Inflammatory macrophage (primary cell): Measurements from ENCODE around the gene THOC1.

Experiments used
- DNase-seq, 2 donors: peaks; one replicate each; pipeline ENCODE4 v3.0.0-alpha.2; 2020 to 2022

THOC1 gene

DNA sequence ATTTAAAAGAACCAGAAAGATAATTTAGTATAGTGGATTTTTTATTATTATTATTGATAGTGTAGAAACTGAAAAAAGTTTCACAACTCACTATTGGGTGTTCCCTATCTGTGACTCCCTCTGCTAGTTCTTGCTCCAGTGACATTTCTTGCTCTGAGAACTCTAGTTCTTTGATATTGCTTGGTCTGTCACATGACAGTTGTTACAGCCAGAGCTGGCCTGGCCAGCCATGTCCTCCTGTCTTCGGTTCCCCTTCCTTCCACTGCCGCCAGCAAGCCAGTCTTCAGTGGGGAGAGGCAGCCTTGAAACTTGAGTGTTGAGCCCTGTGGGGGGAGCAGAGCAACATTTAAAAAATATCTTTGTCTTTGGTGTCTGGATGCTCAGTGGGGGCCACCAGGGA lies 7.6 kb upstream of the THOC1 start:
- peak; percentile 77 to 80 for DNase-seq

DNA sequence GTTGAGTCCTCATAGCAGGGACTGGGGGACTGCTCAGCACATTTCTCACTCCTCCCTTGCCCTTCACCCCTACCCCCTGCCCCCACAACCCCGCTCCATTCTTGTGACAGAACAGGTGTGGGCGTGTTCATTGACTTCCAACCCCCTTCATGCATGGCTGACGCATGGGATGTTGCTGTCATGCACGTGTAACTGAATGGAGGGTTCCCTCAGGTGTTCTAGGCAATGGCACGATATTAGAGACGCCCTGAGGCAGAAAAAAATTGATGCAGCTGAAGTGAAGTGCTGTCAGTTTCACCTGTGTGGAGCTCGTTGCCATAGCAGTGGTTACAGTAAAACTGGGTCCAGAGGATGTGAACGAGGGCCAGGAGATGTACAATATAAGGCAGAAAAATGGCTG lies 6.5 kb upstream of the THOC1 start:
- no peak for DNase-seq

DNA sequence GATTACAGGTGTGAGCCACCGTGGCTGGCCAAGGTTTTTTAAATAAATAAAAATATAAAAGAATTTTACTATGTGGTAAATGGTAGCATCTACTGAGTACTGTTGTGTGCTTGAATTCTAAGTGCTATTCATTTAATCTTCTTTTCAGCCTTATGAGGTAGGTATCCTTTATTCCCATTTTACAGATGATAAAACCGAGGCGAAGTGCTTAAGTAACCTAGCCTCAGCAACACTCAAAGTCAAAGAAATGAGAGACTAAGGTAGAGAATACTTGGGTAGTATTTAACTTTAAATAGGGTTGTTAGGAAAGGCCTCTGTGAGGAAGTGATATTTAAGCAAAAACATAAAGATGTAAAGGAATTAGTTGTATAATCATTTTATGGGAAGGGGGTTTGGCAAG lies 5.7 kb upstream of the THOC1 start:
- DNase-seq = no peak

GRCh38 chr18:272650-273049 lies 4.8 kb upstream of the THOC1 start:
- DNase-seq = no peak

DNA sequence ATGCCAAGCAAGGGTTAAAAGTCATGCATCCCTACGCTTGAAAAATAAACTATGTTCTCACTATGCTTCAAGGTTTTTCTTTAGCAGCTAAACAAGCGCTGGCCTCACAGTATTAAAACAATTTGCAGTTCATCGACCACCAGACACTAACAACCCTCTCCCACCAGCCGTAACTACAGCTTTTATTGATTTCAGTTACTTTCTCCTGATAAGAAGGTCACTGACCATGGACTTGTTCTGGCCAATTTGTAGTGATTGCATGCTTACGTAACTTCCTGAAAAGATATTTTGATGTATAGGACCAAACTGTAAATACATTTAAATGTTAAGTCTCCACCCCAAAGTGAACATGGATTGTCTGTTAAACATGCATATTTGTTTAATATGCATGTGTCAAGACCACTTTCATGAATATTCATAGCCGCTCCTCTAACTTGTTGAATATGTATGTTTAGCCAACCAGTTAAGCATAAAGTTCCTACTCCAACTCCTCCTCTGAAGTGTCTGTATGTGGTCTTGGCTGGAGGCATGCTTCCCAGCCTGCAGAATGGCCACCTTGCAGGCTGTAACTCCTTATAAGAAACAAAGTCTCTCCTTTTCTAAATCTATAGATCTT lies 1.7 kb upstream of the THOC1 start:
- DNase-seq = no peak

DNA sequence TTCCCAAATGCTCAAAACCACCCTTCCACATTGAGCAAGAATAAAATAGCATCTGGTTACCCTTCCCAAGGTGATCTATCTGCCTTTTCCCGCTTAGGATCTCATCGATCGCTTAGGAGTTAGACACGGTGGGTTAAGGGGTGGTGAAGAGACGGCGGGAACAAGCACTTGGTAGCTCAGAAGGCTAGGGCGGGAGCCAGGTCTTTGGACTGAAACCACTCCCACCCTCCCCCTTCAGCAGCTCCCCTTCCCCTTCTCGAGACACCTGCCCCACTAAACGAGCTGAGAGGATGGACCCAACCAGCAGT lies 513 bp downstream of the THOC1 start:
- no peak for DNase-seq

- DNase-seq = no peak
Observed at GRCh38 chr18:261398-262073, 6.3 kb downstream of the THOC1 start.

- DNase-seq = no peak
Observed at GRCh38 chr18:260547-260946, 7.3 kb downstream of the THOC1 start.

- DNase-seq = no peak
Observed at GRCh38 chr18:255171-255570, 12.7 kb downstream of the THOC1 start.

- no peak for DNase-seq
Observed at GRCh38 chr18:253121-253520, 14.7 kb downstream of the THOC1 start.

DNA sequence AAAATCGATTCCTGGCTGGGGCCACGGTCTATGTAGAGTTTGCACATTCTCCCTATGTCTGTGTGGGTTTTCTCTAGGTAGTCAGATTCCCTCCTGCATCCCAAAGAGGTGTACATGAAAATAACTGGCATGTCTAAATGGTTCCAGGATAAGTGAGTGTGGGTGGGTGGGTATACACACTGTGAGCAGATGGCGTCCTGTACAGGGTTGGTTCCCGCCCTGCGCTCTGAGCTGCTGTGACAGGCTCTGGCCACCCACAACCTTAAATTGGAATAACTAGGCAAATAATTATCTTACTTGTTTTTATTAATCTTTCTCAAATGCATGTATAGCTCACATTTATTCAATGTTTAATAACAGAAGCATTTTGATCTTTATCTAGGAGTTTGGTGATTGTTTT lies 16.3 kb downstream of the THOC1 start:
- DNase-seq = no peak

- no peak for DNase-seq
Observed at GRCh38 chr18:250685-251084, 17.2 kb downstream of the THOC1 start.

DNA sequence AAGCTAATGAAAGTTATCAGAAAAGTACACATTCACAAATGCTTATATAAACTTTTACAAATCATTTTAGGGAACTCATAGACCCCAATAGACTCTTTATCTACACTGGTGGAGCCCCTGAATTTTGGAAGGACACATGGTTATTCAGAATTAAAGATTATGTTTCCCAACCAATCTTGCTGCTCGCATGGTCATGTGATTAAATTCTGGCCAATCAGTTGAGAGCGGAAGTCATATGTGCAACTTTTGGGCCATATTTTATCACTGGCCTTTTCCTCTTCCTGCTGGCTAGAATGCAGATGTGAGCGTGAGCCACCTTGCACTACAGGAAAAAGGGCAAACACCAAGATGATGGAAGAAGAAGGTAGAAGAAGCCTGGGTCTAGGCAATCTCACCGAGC lies 19.8 kb downstream of the THOC1 start:
- no peak for DNase-seq

DNA sequence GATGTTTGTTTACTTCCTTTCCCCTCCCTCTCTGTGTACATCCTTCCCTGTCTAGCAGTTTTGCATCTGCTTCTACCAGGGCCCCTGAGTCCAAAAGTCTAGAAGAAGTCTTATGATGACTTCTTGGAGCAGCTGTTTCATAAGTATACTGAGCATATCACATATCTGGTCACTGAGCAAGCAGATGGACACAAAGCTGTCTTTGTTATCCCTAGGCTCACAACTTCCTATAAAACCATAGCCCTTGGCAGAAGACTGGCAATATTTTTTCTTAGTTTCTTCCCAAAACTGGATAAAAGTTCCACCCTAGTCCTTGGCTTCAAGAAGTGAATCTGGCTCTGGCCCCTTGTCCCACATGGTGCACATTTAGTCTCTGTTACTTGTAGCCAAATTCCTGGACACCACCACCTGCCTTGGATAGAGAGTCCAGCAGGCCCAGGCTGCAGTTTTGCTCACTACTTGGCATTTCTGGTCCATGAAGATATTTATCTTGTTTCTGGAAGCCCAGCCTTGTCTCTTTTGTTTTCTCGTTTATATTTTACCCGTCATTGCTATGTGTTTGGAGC lies 22.5 kb downstream of the THOC1 start:
- DNase-seq = no peak

GRCh38 chr18:240175-240574 lies 27.7 kb downstream of the THOC1 start:
- DNase-seq = no peak

- no peak for DNase-seq
Observed at GRCh38 chr18:231563-231962, 36.3 kb downstream of the THOC1 start.

DNA sequence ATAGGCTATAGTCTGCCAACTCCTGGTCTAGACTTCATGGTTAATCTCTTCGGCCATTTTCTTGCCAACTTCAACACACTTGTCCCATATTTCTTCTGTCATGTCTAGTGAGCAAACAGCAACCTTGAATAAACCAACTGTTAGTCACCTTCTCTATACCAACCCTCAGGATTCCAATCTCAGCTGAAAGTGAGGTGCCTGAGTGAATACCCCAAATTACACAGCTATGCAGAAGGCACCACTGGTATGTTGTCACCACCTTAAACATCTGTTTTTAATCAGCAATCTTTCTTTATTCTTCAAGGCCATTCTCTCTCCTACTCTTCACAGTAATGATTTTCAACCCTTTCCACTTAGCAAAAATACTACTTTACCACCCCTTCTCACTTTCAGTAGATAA lies 39.3 kb downstream of the THOC1 start:
- DNase-seq = no peak

DNA sequence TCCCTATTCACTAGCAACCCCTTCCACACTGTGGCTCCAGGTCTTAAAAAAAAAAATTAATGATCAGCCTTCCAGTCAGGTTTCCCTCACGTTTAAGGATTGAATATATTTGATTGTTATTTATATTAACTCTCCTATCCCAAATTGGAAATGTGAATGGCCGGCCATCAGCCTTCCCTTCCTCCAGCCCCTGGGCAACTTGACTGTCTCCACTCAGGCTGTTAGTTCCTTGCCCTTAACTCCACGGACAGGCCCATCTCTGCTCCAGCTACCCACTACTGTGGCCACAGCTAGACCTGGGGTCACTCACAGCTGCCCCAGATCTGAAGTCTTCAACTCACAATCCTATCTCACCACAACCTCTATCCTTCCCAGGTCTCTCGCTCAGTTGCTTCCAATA lies 39.9 kb downstream of the THOC1 start:
- no peak for DNase-seq

DNA sequence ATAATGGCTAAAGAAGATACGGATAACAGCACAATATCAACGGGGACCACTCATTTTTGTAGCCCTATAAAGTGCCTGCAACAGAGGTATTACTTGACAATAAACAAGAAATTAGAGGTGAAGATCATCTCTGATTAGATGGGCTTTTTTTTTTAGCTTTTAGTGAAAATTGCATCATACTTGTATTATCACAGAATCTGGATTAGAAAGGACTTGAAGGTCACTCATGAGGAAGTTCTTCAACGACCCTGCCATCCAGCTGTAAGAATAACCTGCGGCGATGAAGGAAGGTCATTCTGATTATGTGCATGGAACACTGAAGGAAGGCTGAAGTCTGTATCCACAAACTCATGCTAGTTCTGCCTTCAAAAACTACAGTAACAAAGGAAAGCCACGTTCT lies 40.5 kb downstream of the THOC1 start:
- DNase-seq = no peak

- DNase-seq = no peak
Observed at GRCh38 chr18:225745-226144, 42.1 kb downstream of the THOC1 start.

DNA sequence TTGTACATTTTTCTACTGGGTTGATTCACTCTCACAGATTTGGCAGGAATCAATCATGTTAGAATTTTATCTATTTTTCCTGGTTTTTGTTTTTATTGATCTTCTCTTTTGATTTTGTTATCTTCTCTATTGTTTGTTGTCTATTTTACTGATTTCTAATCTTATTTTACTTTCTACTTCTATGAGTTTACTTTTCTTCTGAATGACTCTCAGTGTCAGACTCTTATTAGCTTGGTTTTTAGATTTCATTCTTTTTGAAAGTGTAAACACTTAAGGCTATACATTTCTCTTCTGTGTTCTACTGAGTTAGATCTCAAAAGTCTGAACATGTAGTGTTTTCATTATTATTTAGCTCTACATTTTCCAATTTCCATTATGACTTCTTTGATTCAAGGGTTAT lies 47.1 kb downstream of the THOC1 start:
- no peak for DNase-seq

DNA sequence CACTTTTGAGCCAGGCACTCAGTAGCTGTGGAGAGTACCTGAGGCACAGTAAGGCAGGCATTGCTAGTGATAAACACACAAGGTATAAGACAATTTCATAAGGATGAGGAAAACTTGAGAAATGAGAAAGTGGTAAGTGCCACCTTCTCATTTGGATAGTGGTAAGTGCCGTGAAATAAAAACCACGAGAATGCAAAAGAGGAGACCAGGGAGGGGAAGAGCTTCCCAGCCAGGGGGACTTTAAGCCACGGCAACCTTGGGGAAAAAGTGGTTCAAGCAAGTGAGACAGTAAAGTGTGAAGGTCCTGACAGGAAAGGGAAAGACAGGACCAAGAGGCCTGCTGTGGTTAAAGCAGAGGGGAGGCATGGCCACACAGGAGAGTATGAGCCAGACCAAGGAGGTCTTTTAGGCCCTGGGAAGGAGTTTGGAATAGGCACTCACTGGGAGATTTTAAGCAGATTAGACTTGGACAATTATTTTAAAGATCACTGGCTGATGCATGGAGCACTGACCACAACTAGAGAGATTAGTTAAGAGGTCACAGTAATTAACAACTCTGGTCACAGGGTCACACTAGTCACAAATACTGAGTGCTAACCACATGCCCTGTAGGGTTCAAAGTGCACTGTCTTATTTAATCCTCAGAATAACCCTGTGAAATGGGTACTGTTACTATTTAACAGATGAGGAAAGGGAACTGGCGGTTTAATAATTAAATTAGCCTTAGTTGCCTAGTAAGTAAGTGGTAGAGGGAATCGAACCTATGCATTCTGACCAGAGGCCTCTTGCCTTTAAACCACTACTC lies 50.1 kb downstream of the THOC1 start:
- no peak for DNase-seq

DNA sequence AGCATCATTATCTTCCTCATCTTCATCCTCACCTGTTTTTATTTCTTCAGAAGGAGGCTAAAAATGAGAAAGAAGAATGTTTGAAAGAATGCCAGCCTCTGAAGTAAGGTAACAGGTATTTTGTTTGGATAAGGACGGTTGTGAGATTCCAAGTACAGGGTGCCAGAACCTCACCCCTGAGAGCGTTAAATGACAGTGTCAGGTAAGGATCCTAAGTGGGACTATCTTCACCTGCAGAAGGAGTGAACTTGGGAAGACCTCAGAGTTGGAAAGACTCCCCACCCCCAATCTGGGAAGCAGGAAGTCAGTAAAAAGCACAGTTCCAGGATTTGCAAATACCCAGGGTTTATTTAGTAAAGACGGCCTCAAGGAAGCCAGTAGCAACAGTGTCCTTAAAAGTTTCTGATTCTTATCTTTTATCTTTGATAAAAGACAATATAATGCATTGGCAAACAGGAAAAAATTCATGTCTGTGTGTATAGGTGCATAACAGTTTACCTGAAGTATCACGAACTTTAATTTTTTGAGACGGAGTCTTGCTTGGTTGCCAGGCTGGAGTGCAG lies 52.3 kb downstream of the THOC1 start:
- DNase-seq = no peak

DNA sequence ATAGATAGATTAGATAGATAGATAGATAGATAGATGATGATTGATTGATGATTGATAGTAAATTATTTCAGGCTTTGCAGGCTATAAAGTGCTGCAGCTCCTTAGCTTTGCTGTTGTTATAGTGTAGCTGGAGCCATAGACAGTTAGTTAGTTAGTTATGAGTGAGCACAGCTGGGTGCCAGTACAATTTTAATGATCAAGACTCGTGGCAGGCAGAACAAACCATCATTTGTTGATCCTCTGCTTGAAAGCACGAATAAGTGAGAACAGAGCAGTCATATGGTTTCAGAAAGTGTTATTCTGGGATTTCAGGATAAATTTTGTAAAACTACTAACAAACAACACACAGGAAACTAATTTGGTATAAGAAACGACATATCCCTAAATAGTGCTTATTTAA lies 53.9 kb downstream of the THOC1 start:
- DNase-seq = no peak
